GM12891 (cell line): ENCODE measurements around the gene TAF1B.
"Not testable (repeated sequence)": the region's sequence is repeated elsewhere in the genome, so short reads cannot be mapped to it uniquely, and the experiment has no call there.

Experiments
- PAX5 ChIP-seq: IDR thresholded peaks from 2 replicates; pipeline ENCODE4 v1.6.1; 2011; ENCODE audit warnings: low read length, moderate library complexity, mild to moderate bottlenecking; ENCODE audit not compliant: insufficient read depth, severe bottlenecking
- POLR2A ChIP-seq: IDR thresholded peaks from 2 replicates; pipeline ENCODE4 v1.6.1; 2011; ENCODE audit warnings: low read depth, low read length, control low read depth
- POLR2AphosphoS5 ChIP-seq: IDR thresholded peaks from 2 replicates; pipeline ENCODE4 v1.6.1; 2011; ENCODE audit warnings: low read depth, low read length, control low read depth
- TAF1 ChIP-seq: IDR thresholded peaks from 2 replicates; pipeline ENCODE4 v1.6.1; 2011; ENCODE audit warnings: low read depth, low read length, control low read depth

- TF ChIP-seq POLR2AphosphoS5, POLR2A, TAF1, PAX5: not testable (repeated sequence)
These were observed 8.2 kb upstream of the TAF1B start for GRCh38 chr2:9835068-9835467.
